NCI-H146 (cell line): ENCODE results near the gene IL4.

Source experiments
- DNase-seq: peaks from one replicate; lab custom pipeline; 2025; lab: John Stamatoyannopoulos, UW

Gene IL4

GRCh38 chr5:132658381-132659302, 15.1 kb upstream of the IL4 start:
- no peak for DNase-seq

GRCh38 chr5:132659598-132660493, 13.9 kb upstream of the IL4 start:
- no peak for DNase-seq

GRCh38 chr5:132661231-132662003, 12.4 kb upstream of the IL4 start:
- no peak for DNase-seq

- DNase-seq = no peak
These were observed 11.8 kb upstream of the IL4 start for GRCh38 chr5:132662004-132662401.

GRCh38 chr5:132662925-132663770, 10.6 kb upstream of the IL4 start:
- DNase-seq = no peak

- DNase-seq = no peak
These were observed 9.8 kb upstream of the IL4 start for GRCh38 chr5:132663771-132664695.

GRCh38 chr5:132664696-132665209, 9.0 kb upstream of the IL4 start:
- no peak for DNase-seq

- no peak for DNase-seq
These were observed 8.2 kb upstream of the IL4 start for GRCh38 chr5:132665574-132666080.

GRCh38 chr5:132666310-132667123, 7.3 kb upstream of the IL4 start:
- no peak for DNase-seq

- no peak for DNase-seq
These were observed 6.5 kb upstream of the IL4 start for GRCh38 chr5:132667309-132667708.

- DNase-seq = no peak
These were observed 5.8 kb upstream of the IL4 start for GRCh38 chr5:132667761-132668705.

GRCh38 chr5:132668706-132669454, 4.9 kb upstream of the IL4 start:
- no peak for DNase-seq

GRCh38 chr5:132669455-132669820, 4.4 kb upstream of the IL4 start:
- DNase-seq = no peak

- DNase-seq = no peak
These were observed 3.6 kb upstream of the IL4 start for GRCh38 chr5:132669966-132670882.

- DNase-seq = no peak
These were observed 2.8 kb upstream of the IL4 start for GRCh38 chr5:132671000-132671399.

- DNase-seq = no peak
These were observed 301 bp upstream of the IL4 start for GRCh38 chr5:132673488-132673887.
